Measurements from ENCODE around the gene CFAP46.

CFAP46 gene

GRCh38 chr10:132783165-132783939 lies 159.0 kb downstream of the CFAP46 start:
- no peak overlapping the region for H3K4me3 ChIP-seq (ENCODE audit: control insufficient read depth, low read depth, low read length)
- no peak for TF ChIP-seq CTCF (conservative IDR thresholded peaks at IDR 0.05; ENCODE audit: control insufficient read depth, insufficient read depth, low read depth, low read length)
- DNase-seq (ENCODE audit: low read depth), result no peak

GRCh38 chr10:132781556-132781955 lies 160.8 kb downstream of the CFAP46 start:
- no peak for DNase-seq (ENCODE audit: low read depth)
- no peak overlapping the region for H3K4me3 ChIP-seq (ENCODE audit: control insufficient read depth, low read depth, low read length)
- no peak for TF ChIP-seq CTCF (conservative IDR thresholded peaks at IDR 0.05; ENCODE audit: control insufficient read depth, insufficient read depth, low read depth, low read length)

- no peak overlapping the region for H3K4me3 ChIP-seq (ENCODE audit: control insufficient read depth, low read depth, low read length)
- no peak for DNase-seq (ENCODE audit: low read depth)
- no peak for TF ChIP-seq CTCF (conservative IDR thresholded peaks at IDR 0.05; ENCODE audit: control insufficient read depth, insufficient read depth, low read depth, low read length)
These were observed 162.0 kb downstream of the CFAP46 start for GRCh38 chr10:132780356-132780755.

GRCh38 chr10:132779549-132780294 lies 162.6 kb downstream of the CFAP46 start:
- H3K4me3 ChIP-seq (ENCODE audit: control insufficient read depth, low read depth, low read length), result no peak overlapping the region
- TF ChIP-seq CTCF (conservative IDR thresholded peaks at IDR 0.05; ENCODE audit: control insufficient read depth, insufficient read depth, low read depth, low read length), result no peak
- no peak for DNase-seq (ENCODE audit: low read depth)

- DNase-seq (ENCODE audit: low read depth), result no peak
- H3K4me3 ChIP-seq (ENCODE audit: control insufficient read depth, low read depth, low read length), result no peak overlapping the region
- no peak for TF ChIP-seq CTCF (conservative IDR thresholded peaks at IDR 0.05; ENCODE audit: control insufficient read depth, insufficient read depth, low read depth, low read length)
These were observed 164.9 kb downstream of the CFAP46 start for GRCh38 chr10:132777441-132777840.

GRCh38 chr10:132776821-132777220 lies 165.5 kb downstream of the CFAP46 start:
- H3K4me3 ChIP-seq (ENCODE audit: control insufficient read depth, low read depth, low read length), result no peak overlapping the region
- TF ChIP-seq CTCF (conservative IDR thresholded peaks at IDR 0.05; ENCODE audit: control insufficient read depth, insufficient read depth, low read depth, low read length), result no peak
- no peak for DNase-seq (ENCODE audit: low read depth)
